GM18858 (cell line): ENCODE data around the gene RFTN1.

Experiments used
- ATAC-seq: cut with Tn5 transposase; IDR thresholded peaks from one replicate; pipeline ENCODE4 v1.9.1; 2021; ENCODE audit not compliant: unreplicated experiment

Gene RFTN1

DNA sequence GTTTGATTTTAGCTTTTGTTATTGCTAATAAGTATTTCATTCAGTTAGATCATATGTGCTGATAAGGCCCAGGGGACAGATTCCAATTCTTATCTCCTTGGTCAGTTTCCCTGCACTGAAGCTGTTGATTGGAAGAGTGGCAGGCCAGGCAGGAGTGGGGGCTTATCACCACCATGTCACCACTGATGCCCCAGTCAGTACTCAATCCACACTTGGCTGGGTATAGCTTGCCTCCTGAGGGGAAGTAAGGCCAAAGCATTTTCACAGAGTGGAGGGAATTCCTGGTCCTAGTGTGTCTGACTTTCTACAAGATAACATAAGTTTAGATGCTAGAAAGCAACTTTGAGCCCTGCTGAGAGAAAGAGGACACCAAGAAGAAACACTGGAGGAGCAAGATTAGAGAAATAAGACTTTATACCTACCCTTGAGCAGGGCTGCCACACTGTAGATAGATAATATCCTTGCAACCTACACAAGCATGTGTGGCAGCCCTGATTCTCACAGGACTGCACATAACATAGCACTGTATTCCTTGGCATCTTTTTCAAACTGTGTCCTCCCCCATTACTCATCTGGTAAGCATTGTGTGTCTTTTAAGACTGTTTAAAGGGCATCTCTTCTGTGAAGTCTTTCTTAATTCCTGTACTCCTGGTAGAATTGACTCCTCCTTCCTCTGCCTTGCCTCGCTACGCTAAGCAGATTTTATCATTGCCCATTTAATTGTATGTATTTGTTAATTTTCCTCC, 224.2 kb downstream of the RFTN1 start:
- ATAC-seq = no peak

GRCh38 chr3:16288664-16289063, 224.8 kb downstream of the RFTN1 start:
- no peak for ATAC-seq

- ATAC-seq = no peak
Observed at GRCh38 chr3:16286751-16287543, 226.6 kb downstream of the RFTN1 start.

- peak; percentile 78 for ATAC-seq
Observed at GRCh38 chr3:16286161-16286560, 227.3 kb downstream of the RFTN1 start.

DNA sequence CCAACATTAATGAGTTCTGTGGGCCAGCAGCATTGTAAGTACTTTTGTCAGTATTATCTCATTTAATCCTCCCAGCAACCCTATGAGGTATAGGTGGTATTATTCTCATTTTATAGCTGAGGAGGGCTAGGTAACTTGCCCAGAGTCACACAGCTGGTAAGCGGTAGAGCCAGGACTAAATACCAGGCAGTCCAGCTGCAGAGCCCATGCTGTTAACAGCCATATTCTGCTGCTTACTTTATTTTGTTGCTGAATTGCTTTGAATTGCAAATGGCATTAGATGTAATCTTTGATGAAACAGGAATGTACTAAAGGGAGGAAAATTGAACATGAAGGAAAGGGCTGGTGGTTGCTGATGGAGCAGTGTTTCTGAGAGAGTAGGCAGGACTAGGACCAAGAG, 228.9 kb downstream of the RFTN1 start:
- ATAC-seq = no peak

- ATAC-seq = no peak
Observed at GRCh38 chr3:16280671-16281070, 232.8 kb downstream of the RFTN1 start.

GRCh38 chr3:16279010-16279801, 234.3 kb downstream of the RFTN1 start:
- ATAC-seq = no peak

GRCh38 chr3:16277471-16277870, 236.0 kb downstream of the RFTN1 start:
- no peak for ATAC-seq

GRCh38 chr3:16273867-16274266, 239.6 kb downstream of the RFTN1 start:
- ATAC-seq = no peak

DNA sequence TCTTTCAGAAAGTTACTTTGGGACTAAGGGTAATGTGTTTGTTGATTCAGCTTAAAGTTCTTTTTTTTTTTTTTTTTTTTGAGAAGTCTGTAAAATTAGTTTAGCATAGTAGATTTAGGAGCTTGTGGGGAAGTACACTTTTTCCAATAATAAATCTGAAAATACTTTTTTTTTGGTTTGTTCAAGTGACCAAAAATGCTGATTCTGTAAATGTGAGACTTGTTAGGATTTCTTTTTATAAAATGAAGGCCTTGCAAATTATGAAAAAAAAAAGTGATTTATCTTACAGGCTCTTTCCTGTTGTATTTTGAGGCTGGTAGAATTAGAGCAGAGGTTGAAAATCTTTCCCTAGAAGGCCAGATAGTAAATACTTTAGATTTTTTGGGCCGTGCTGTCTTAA, 240.9 kb downstream of the RFTN1 start:
- ATAC-seq = no peak

GRCh38 chr3:16270855-16271254, 242.6 kb downstream of the RFTN1 start:
- no peak for ATAC-seq

- ATAC-seq = no peak
Observed at GRCh38 chr3:16266714-16267113, 246.8 kb downstream of the RFTN1 start.
